GM12892 (cell line): Measurements from ENCODE around the gene ADSS1.

Experiments used
- POLR2A ChIP-seq: IDR thresholded peaks from 2 replicates; pipeline ENCODE4 v1.6.1; 2011; ENCODE audit warnings: low read depth, low read length, control low read depth
- TAF1 ChIP-seq: IDR thresholded peaks from 2 replicates; pipeline ENCODE4 v1.6.1; 2011; ENCODE audit warnings: low read depth, mild to moderate bottlenecking, control low read depth, low read length, borderline replicate concordance

DNA sequence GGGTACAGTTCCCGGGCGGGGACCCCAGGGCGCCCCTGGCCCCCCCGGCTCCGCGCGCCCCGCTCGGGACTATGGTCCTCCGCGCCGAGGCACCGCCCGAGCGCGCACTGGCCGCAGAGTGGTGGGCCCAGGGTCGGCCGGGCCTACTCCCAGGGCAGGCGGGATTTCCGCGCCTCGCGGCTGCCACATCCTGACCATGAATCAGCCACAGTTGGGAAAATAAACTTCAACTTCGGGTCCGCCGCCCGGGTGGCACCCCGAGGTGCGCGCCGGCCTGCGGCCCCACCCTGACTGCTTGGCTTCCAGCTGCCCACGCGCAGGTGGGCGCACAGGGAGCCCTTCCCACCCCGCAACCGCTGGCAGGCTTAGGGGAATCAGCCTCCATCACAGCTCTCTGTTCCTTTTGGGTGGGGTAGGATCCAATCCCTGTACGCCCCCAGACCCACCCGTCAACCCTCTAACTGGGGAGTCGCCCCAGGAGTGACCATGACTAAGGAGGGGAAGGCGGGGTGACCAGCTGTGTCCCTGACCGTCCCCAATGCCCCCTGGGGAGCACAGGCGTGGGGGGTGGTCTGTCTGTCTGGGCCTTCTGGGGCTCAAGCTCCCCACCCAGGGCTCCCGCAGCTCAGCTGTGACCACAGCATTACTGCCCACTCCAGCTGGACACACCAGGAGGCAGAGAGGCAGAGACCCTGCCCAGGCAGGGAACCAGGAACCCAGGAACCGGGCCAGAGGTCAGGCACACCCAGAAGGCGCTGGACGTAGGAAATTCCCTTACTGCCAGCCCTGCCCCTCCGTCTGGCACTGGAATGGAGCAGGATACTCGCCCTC is 33.9 kb upstream of the ADSS1 start:
- TF ChIP-seq TAF1 (no peak), POLR2A (no peak)
